Measurements from ENCODE around the gene STMN3. TPM values are rescaled to one million over a fixed set of nuclear protein-coding genes. Genes with fewer than 3 reads are reported as not detected.

Gene STMN3
- total and polyA plus RNA-seq, 4 donors = 0.42 to 2.9 (median 0.91) TPM

DNA sequence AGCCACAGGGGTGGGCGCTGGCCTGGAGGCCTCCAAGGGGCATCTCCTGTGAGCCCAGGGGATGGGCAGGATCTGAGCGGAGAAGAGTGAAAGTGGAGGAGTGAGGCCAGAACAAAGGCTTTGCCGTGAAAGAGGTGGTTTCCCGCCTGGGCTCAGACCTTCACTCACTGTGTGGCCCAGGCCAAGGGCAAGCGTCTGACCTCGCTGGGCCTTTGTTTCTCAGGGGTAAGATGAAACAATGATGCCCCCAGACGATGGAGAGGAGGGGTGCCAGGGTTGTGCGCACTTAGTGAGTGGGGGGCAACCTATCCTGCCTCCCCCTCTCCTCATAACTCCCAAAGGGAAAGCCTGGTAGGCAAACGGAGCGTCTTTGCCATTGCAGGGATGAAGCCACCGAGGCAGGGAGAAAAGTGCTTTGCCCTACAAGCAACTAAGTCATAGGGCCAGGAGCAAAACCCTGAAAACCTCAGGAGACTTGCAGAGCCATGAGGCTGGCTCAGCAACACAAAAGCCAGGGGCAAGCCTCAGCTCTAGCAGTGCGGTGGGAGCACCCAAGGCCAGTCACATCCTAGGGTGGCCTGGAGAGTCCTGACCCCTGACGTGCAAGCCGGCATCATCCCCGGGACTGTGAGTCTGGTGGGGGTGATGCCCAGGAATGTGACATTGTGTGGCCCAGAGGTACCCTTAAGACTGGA, 897 bp upstream of the STMN3 start:
- DNase-seq (ENCODE audit: low spot score) = no peak
- no peak overlapping the region for H3K9ac ChIP-seq (ENCODE audit: low read depth in 1 of 2, low read length in 2 of 2)
- peaks cover 0 to 4% (median 0%) of the 10 kb centered on the region in 4 donors for H3K27me3 ChIP-seq (ENCODE audit: control insufficient read depth in 4 of 4, insufficient read depth in 4 of 4, low read length in 3 of 4)
- no peak overlapping the region for H3K27ac ChIP-seq (ENCODE audit: low read depth in 1 of 2, low read length in 2 of 2)
- H3K4me1 ChIP-seq (ENCODE audit: control insufficient read depth in 4 of 4, insufficient read depth in 4 of 4, low read length in 3 of 4) = peaks cover 9 to 31% (median 15%) of the 10 kb centered on the region in 4 donors
- no peak overlapping the region for H3K4me3 ChIP-seq (ENCODE audit: low read depth in 1 of 3, low read length in 3 of 3)
- no peaks in the 10 kb centered on the region for H3K36me3 ChIP-seq (ENCODE audit: control insufficient read depth in 4 of 4, insufficient read depth in 3 of 4, low read depth in 1 of 4, low read length in 3 of 4)
- WGBS = 55% methylated on average over 15 of the region's 15 CpGs
- TF ChIP-seq HNF4G (IDR thresholded peaks at IDR 0.05) (no peak), FOXA1 (IDR thresholded peaks at IDR 0.05) (no peak), EGR1 (IDR thresholded peaks at IDR 0.05; ENCODE audit: low read depth in 2 of 2) (no peak), FOXA2 (IDR thresholded peaks at IDR 0.05) (no peak), HNF4A (conservative IDR thresholded peaks at IDR 0.05) (no peak), NR2F2 (IDR thresholded peaks at IDR 0.05) (no peak), GABPA (IDR thresholded peaks at IDR 0.05 in 1 of 2, conservative IDR thresholded peaks at IDR 0.05 in 1 of 2) (no peak)
- TF ChIP-seq, protein P1, sequence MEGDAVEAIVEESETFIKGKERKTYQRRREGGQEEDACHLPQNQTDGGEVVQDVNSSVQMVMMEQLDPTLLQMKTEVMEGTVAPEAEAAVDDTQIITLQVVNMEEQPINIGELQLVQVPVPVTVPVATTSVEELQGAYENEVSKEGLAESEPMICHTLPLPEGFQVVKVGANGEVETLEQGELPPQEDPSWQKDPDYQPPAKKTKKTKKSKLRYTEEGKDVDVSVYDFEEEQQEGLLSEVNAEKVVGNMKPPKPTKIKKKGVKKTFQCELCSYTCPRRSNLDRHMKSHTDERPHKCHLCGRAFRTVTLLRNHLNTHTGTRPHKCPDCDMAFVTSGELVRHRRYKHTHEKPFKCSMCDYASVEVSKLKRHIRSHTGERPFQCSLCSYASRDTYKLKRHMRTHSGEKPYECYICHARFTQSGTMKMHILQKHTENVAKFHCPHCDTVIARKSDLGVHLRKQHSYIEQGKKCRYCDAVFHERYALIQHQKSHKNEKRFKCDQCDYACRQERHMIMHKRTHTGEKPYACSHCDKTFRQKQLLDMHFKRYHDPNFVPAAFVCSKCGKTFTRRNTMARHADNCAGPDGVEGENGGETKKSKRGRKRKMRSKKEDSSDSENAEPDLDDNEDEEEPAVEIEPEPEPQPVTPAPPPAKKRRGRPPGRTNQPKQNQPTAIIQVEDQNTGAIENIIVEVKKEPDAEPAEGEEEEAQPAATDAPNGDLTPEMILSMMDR (IDR thresholded peaks at IDR 0.05; ENCODE audit: low read depth, low read length, missing input control) = no peak
- TF ChIP-seq, protein P2, sequence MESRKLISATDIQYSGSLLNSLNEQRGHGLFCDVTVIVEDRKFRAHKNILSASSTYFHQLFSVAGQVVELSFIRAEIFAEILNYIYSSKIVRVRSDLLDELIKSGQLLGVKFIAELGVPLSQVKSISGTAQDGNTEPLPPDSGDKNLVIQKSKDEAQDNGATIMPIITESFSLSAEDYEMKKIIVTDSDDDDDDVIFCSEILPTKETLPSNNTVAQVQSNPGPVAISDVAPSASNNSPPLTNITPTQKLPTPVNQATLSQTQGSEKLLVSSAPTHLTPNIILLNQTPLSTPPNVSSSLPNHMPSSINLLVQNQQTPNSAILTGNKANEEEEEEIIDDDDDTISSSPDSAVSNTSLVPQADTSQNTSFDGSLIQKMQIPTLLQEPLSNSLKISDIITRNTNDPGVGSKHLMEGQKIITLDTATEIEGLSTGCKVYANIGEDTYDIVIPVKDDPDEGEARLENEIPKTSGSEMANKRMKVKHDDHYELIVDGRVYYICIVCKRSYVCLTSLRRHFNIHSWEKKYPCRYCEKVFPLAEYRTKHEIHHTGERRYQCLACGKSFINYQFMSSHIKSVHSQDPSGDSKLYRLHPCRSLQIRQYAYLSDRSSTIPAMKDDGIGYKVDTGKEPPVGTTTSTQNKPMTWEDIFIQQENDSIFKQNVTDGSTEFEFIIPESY (IDR thresholded peaks at IDR 0.05) = no peak
- H3K9me3 ChIP-seq (ENCODE audit: control insufficient read depth in 4 of 4, low read length in 3 of 4) = no peaks in the 10 kb centered on the region

DNA sequence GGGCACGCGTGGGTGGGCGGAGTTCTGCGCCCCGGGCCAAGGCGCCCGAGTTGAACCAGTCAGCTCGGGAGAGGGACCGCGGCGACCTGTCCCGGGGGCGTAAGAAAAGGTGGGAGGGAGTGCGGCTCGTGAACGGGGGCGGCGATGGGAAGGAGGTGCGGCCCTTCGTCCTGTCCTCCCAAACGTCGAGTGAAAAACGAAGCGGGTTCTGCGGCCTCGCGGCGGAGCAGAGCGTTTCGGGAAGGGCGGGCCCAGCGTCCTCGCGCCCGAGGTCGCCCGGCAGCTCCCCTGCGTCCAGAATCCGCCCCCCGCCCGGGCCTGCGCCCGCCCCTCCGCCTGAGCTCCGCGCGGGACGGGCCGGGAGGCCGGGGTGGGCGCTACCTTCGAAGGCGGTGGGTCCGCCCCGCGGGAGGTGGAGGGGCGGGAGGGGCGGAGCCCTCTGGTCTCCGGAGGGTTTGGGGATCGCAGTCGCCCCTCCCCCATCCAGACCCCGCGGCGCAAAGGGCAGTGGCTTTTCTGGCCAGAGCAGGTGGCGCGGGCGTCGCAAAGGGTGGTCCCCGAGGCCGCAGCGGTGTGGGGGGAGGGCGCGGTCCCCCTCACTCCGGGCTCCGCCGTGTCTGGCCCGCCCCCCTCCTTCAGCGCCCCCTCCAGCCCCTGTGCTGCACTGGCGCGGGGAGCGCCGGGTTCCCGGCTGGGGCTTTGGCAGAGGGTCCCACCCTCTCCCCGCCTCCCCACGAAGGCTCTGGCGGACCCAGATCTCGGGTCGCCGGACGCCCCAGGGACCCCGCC, 838 bp downstream of the STMN3 start:
- H3K9me3 ChIP-seq (ENCODE audit: control insufficient read depth in 4 of 4, low read length in 3 of 4) = no peaks in the 10 kb centered on the region
- H3K4me1 ChIP-seq (ENCODE audit: control insufficient read depth in 4 of 4, insufficient read depth in 4 of 4, low read length in 3 of 4) = peaks cover under 1 to 18% (median 8%) of the 10 kb centered on the region in 4 donors
- no peaks in the 10 kb centered on the region for H3K36me3 ChIP-seq (ENCODE audit: control insufficient read depth in 4 of 4, insufficient read depth in 3 of 4, low read depth in 1 of 4, low read length in 3 of 4)
- no peak for TF ChIP-seq TAF1 (conservative IDR thresholded peaks at IDR 0.05)
- no peak for TF ChIP-seq FOXA2 (IDR thresholded peaks at IDR 0.05)
- no peak for TF ChIP-seq JUND (IDR thresholded peaks at IDR 0.05)
- TF ChIP-seq HNF4A (conservative IDR thresholded peaks at IDR 0.05) = no peak
- TF ChIP-seq HNF4G (IDR thresholded peaks at IDR 0.05) = no peak
- TF ChIP-seq, protein P3, sequence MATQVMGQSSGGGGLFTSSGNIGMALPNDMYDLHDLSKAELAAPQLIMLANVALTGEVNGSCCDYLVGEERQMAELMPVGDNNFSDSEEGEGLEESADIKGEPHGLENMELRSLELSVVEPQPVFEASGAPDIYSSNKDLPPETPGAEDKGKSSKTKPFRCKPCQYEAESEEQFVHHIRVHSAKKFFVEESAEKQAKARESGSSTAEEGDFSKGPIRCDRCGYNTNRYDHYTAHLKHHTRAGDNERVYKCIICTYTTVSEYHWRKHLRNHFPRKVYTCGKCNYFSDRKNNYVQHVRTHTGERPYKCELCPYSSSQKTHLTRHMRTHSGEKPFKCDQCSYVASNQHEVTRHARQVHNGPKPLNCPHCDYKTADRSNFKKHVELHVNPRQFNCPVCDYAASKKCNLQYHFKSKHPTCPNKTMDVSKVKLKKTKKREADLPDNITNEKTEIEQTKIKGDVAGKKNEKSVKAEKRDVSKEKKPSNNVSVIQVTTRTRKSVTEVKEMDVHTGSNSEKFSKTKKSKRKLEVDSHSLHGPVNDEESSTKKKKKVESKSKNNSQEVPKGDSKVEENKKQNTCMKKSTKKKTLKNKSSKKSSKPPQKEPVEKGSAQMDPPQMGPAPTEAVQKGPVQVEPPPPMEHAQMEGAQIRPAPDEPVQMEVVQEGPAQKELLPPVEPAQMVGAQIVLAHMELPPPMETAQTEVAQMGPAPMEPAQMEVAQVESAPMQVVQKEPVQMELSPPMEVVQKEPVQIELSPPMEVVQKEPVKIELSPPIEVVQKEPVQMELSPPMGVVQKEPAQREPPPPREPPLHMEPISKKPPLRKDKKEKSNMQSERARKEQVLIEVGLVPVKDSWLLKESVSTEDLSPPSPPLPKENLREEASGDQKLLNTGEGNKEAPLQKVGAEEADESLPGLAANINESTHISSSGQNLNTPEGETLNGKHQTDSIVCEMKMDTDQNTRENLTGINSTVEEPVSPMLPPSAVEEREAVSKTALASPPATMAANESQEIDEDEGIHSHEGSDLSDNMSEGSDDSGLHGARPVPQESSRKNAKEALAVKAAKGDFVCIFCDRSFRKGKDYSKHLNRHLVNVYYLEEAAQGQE (IDR thresholded peaks at IDR 0.05) = no peak
- TF ChIP-seq, protein P2 (IDR thresholded peaks at IDR 0.05) = no peak
- no peak for TF ChIP-seq RXRA (IDR thresholded peaks at IDR 0.05)
- no peak for TF ChIP-seq NR2F2 (IDR thresholded peaks at IDR 0.05)
- TF ChIP-seq, protein P4, sequence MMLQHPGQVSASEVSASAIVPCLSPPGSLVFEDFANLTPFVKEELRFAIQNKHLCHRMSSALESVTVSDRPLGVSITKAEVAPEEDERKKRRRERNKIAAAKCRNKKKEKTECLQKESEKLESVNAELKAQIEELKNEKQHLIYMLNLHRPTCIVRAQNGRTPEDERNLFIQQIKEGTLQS (IDR thresholded peaks at IDR 0.05) = no peak
- TF ChIP-seq, protein P1 (IDR thresholded peaks at IDR 0.05; ENCODE audit: low read depth, low read length, missing input control) = no peak
- TF ChIP-seq FOXA1 (IDR thresholded peaks at IDR 0.05) = no peak
- no peak overlapping the region for H3K9ac ChIP-seq (ENCODE audit: low read depth in 1 of 2, low read length in 2 of 2)
- DNase-seq (ENCODE audit: low spot score) = no peak
- peak overlapping the region in 1 of 3 donors; percentile 50 for H3K4me3 ChIP-seq (ENCODE audit: low read depth in 1 of 3, low read length in 3 of 3)
- H3K27me3 ChIP-seq (ENCODE audit: control insufficient read depth in 4 of 4, insufficient read depth in 4 of 4, low read length in 3 of 4) = peaks cover 0 to 4% (median 0%) of the 10 kb centered on the region in 4 donors
- 3% methylated on average over 91 of the region's 91 CpGs for WGBS
- no peak overlapping the region for H3K27ac ChIP-seq (ENCODE audit: low read depth in 1 of 2, low read length in 2 of 2)
